CD4-positive, alpha-beta T cell treated with Interleukin-6 for 4 hours (primary cell): Measurements from ENCODE around the gene BANF2.

ENCODE experiments used
- DNase-seq: peaks from one replicate; pipeline ENCODE4 v3.0.0-alpha.2; 2020; ENCODE audit warnings: mixed read lengths

Gene BANF2

GRCh38 chr20:17735959-17736621, 36.3 kb downstream of the BANF2 start:
- DNase-seq: no peak

DNA sequence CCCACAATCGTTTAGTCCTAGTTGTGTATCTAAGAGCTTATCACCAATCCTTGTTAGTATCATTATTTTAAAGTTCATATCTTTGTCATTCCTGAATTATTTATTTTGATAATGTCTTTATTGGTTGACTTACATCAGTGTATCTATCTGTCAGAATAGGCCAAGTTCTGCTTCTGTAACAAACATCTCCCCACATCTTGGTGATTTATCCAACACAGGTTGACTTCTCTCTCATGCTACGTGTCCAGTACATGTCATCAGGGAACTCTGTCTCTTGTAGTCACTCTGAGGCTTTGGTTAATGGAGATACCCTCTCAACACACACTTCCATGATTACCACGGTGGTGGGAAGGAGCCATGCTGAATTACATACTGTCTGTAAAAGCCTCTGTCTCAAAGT, 38.4 kb downstream of the BANF2 start:
- DNase-seq: no peak

DNA sequence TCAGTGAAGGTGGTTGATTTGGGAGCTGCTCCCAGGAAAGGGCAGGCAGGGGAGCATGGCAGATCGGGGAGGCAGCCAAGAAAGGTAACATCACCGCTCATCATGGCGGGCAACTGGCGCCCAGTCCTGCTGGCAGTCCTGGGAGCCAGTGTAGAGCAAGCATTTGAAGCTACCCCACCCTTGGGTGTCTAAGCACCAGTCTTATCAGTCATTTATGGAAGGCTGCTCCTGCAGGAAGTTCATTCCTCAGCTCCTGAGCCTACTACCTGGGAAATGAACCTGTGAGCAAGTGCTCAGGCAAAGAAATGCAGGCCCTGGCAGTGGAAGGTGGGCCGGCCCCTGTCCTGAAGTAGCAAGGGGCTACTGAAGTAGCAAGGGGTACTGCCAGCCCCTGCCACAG, 41.5 kb downstream of the BANF2 start:
- no peak for DNase-seq

DNA sequence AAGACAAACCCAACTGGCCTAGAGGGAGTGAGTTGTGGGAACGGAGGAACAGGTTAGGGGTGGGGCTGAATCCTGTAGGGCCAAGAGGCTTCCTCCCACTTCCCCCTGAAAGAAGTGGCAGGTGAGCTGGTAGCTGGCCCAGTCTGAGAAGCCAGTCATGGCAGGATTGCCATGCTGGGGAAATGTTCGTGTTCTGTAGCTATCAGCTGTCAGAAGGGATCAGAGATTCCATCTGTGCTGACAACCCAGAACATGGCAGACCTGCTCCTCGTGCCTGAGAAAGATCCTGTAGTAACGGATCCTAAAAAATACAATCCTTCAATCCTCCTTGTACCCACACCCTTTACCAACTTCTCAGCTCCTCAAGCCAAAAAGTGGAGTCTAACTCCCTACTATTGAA, 43.0 kb downstream of the BANF2 start:
- no peak for DNase-seq

DNA sequence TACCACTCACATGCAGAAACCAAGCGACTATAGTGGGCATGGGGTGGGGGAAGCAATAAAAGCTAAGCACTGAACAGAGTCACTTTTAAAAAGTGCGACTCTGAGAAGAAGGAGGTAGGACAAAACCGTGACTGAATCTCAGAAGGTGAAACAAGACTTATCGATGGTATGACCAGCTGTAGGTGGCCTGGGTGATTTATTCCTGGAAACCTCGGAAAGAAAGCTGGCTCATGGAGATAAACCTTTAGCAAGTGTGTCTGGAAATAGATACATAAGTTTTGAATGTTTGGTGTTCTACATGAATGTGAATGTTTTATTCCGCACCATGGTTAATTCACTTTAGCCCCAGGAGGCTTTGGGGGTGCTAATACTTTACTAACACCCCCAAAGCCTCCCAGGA, 43.9 kb downstream of the BANF2 start:
- DNase-seq: no peak

DNA sequence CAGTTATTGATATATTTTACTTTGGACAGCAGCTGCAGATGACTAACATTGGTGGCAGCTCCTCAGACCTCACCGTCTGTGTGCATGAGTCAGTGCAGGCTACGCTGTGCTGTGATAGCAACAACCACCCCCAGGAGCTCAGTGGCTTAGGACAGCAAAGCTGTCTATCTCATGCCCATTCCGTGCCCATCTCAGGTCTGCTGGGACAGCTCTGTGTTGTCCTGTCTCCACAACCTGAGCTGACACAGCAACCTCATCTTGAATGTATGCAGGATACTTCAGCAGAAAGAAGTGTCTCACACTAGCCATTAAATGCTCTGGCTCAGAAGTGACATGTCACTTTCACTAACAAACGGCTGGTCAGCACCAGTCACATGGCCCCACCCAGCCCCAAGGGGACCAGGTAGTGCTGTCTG, 47.7 kb downstream of the BANF2 start:
- no peak for DNase-seq

DNA sequence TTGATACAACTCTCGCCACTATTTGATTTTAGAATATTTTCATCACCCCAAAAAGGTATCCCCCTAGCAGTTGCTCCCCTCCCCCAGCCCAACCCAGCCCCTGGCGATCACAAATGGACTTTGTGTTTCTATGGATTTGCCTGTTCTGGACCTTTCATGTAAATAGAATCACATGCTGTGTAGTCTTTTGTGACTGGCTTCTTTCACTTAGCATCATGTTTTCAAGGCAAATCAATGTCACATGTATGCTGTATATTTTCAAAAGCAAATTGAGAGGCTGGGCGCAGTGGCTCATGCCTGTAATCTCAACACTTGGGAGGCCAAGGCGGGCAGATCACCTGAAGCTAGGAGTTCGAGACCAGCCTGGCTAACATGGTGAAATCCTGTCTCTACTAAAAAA, 48.5 kb downstream of the BANF2 start:
- no peak for DNase-seq

DNA sequence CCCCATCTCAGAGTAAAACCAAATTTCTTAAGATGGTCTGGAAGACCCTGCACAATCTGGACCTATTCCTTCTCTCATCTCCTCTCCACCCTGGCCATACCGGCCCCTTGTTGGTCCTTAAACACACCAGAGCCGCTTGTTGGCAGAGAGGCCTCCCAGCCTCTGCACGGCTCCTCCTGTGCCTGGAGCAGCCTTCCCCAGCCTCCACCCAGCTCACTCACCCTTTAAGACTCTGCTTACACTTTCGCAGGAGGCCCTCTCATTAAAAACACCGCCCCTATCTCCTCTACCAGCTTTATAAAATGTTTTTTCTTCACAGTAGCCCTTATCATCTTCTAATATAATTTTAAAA, 49.8 kb downstream of the BANF2 start:
- DNase-seq: no peak

- DNase-seq: no peak
Measured at GRCh38 chr20:17749978-17750721, 50.4 kb downstream of the BANF2 start.

DNA sequence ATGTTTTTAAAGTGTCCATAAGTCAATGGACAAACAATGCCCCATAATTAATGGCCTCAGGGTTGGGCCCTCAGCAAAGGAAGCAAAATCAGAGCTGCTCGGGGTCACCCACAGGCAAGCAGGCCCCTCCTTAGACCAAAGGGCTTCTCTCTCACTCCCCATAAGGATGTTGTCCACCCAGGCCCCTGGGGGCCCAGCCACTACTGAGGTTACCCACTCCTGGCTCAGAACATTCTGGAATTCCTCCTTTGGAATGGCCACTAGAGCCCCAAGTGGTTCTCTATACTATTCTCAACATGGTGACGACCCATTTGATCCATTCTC, 50.9 kb downstream of the BANF2 start:
- DNase-seq: no peak

DNA sequence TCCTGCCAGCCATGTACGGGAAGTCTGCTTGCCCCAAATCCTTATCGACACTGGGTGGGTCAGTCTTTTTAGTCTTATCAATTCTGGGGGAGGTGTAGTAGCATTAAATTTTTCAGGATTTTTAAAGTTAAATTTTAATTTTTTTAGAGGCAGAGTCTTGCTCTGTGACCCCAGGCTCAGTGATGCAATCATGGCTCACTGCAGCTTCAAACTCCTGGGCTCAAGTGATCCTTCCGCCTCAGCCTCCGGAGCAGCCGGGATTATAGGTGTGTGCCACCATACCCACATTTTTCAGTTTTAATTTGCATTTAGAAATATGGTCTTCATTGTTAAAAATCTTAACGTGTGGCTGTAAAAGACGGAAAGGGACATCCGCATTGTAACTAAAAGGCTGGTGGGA, 51.9 kb downstream of the BANF2 start:
- no peak for DNase-seq

DNA sequence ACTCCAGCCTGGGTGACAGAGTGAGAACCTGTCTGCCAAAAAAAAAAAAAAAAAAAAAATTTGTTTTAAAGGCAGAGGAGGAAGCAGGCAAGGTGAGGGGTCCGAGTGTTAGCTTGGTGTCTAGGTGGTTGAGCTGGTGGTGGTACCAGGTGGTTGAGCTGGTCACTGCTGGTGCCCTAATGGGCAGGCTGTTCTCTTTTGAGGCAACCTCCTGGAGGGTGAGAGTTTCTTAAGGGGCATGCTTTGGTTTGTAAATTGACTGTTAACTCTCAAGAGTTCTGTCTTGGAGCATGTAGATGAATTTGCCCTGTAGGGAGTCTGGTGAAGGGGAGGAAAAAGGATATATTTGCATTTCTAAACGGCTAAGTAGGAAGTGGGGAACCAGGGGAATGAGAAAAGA, 52.7 kb downstream of the BANF2 start:
- DNase-seq: no peak

- DNase-seq: no peak
Measured at GRCh38 chr20:17753516-17753915, 53.8 kb downstream of the BANF2 start.

- no peak for DNase-seq
Measured at GRCh38 chr20:17756529-17756928, 56.8 kb downstream of the BANF2 start.

DNA sequence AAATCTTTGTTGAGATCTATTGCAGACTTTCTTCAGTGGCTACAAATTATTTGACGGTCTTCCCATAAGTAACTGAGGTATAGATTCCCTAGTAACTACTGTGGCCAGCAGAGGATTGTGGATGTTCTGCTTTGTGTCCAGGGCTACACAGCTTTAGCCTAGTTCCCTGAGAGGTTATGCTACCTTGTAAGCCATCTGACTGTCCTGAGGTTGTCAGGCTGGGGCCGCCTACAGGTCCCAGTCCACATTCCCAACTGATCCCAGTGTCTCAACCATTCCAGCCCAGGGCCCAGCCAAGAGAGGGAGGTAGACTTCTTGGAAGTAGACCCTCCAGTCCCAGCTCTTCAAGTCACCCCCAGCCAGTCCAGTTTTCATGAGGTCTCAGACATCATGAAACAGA, 57.7 kb downstream of the BANF2 start:
- DNase-seq: no peak

GRCh38 chr20:17758010-17758409, 58.2 kb downstream of the BANF2 start:
- no peak for DNase-seq

- no peak for DNase-seq
Measured at GRCh38 chr20:17758512-17758911, 58.7 kb downstream of the BANF2 start.

GRCh38 chr20:17759449-17759848, 59.7 kb downstream of the BANF2 start:
- DNase-seq: no peak

- no peak for DNase-seq
Measured at GRCh38 chr20:17761604-17762003, 61.8 kb downstream of the BANF2 start.

DNA sequence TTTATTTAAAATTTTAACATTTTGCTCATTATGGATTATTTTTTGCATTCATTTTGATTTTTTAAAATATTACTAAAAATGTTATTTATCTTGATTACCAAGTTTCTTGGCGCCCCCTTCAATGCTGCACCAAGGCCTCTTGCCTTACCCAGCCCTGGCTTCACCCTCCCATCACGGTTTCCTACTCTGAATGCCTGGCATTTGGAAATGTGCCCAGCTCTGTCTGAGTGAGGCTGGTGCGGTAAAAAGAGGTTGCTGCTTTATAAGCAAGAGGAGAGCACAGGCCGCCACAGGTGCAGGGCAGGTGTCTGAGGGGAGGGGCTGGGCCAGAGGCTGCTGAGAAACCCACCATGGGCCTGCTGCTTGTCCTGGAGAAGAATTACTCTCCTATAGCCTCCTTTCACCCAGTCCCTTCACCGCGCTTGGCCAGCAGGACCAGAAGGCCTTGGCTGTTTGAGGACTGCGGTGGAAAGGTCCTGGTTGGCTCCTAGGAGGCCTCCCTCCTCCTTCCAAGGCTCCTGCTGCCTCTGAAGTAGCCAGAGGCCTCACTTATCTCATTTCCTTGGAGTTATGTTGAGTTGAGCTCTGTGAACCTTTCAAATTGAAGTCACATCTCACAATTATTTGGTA, 62.6 kb downstream of the BANF2 start:
- DNase-seq: no peak

DNA sequence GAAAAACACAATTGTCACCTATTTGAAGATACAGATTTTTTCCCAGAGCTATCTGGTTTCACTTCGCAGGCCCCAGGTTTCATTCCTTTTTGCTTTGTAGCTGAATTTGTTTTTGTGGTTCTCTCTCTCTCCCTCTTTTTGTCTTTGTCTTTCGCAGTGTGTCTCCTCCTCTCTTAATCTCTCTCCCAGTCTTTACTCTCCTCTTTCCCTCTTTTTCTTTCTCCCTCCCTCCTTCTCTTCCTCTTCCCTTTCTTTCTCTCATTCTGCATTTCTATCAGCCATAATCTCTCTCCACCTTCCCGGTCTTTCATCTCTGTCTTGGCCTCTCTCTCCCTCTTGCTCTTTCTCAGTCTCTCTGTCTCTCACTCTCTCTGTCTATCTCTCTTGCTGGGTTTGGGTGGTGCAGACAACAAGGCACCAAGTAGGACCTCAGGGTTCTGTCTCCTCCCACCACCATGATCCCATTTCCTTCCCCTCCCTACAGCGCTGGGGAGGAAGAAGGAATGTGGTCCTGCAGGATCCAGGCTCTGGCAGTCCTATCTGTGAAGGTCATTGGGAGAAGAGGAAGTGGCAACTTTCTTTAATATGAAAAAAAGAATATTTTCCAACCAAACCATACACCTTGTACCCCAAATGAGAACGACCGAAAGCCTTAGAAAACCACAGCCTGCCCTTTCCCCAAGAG, 63.2 kb downstream of the BANF2 start:
- DNase-seq: no peak

DNA sequence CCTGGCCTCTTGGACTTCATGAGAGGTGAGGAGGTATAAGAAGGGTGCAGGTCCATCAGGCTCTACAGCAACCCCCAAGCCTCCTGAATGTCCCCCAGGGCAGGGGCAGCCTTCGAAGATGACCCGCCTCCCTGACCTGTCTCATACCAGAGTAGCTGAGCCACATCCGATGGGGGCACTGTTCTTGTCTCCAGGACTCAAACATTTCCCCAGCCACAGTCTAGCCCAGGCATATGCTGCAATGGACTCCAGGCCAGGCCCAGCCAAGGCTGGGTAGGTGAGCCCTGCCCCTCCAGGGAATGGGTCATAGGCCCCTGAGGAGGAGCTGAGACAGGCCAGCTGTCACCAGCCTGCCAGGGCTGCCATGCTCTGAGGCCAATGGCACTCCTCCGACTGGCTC, 65.3 kb downstream of the BANF2 start:
- no peak for DNase-seq

GRCh38 chr20:17765584-17765983, 65.8 kb downstream of the BANF2 start:
- DNase-seq: no peak

- DNase-seq: no peak
Measured at GRCh38 chr20:17766226-17766625, 66.5 kb downstream of the BANF2 start.
